GM12892 (cell line): ENCODE data around the gene LMLN.

ENCODE experiments used
- POLR2A ChIP-seq: IDR thresholded peaks from 2 replicates; pipeline ENCODE4 v1.6.1; 2011; ENCODE audit warnings: low read depth, low read length, control low read depth
- POLR2AphosphoS5 ChIP-seq: IDR thresholded peaks from 2 replicates; pipeline ENCODE4 v1.6.1; 2011; ENCODE audit warnings: low read depth, low read length, control low read depth

GRCh38 chr3:198061119-198062067, 101.4 kb downstream of the LMLN start:
- TF ChIP-seq POLR2A (no peak), POLR2AphosphoS5 (no peak)
